Suprapubic skin (tissue), 4 donors: ENCODE results near the gene USP34. TPM values are rescaled to one million over a fixed set of nuclear protein-coding genes. Genes with fewer than 3 reads are reported as not detected.

ENCODE experiments used
- DNase-seq, 2 donors: peaks; one replicate each; pipeline ENCODE4 v3.0.0-alpha.2; 2019; ENCODE audit warnings: low spot score in 2 of 2
- H3K27ac ChIP-seq: fragments of 200-600 bp; sonication (generic); one replicate; pipeline ENCODE4 v1.5.1; 2019
- H3K27me3 ChIP-seq: fragments of 200-600 bp; sonication (generic); one replicate; pipeline ENCODE4 v1.5.1; 2019
- H3K36me3 ChIP-seq: fragments of 200-600 bp; sonication (generic); one replicate; pipeline ENCODE4 v1.5.1; 2019
- H3K4me1 ChIP-seq: fragments of 200-600 bp; sonication (generic); one replicate; pipeline ENCODE4 v1.5.1; 2019
- H3K4me3 ChIP-seq: fragments of 200-600 bp; sonication (generic); one replicate; pipeline ENCODE4 v1.5.1; 2019; ENCODE audit warnings: mild to moderate bottlenecking
- H3K9me3 ChIP-seq: fragments of 200-600 bp; sonication (generic); one replicate; pipeline ENCODE4 v1.5.1; 2019
- CTCF ChIP-seq, 2 donors: fragments of 200-600 bp in 1 of 2; fragments of 450-650 bp in 1 of 2; sonication (generic) in 1 of 2; IDR thresholded peaks; one replicate each; pipeline ENCODE4 v1.5.1; 2016 to 2019; ENCODE audit warnings: antibody characterized with exemption in 2 of 2, mild to moderate bottlenecking in 1 of 2, moderate library complexity in 1 of 2
- EP300 ChIP-seq: sonication (generic); formaldehyde crosslinking; IDR thresholded peaks from one replicate; pipeline ENCODE4 v1.6.1; 2017; ENCODE audit warnings: antibody characterized with exemption
- POLR2A ChIP-seq, 2 donors: fragments of 450-650 bp; IDR thresholded peaks; one replicate each; pipeline ENCODE4 v1.6.1; 2017; ENCODE audit warnings: antibody characterized with exemption in 2 of 2, mild to moderate bottlenecking in 2 of 2, moderate library complexity in 2 of 2
- POLR2AphosphoS5 ChIP-seq, 3 donors: sonication (generic); formaldehyde crosslinking; IDR thresholded peaks; one replicate each; pipeline ENCODE4 v1.6.1; 2017; ENCODE audit warnings: antibody characterized with exemption in 3 of 3
- WGBS: methylation state at CpG from one replicate; pipeline ENCODE4 v1.1.5; 2018; 5-methylcytosine and 5-hydroxymethylcytosine counted together
- total RNA-seq, 4 donors: library from RNA; depleted of rRNA; stranded (reverse); fragments of >200 nt; gene quantifications; one replicate each; pipeline ENCODE4 v1.1.0, GENCODE V29; 2016

Gene USP34
- total RNA-seq, 4 donors from 2014 or later: 94.5 to 242 (median 111) TPM

- WGBS: 88% methylated on average over 5 of the region's 5 CpGs
- Histone ChIP-seq H3K27me3 (no peaks in the 10 kb centered on the region), H3K27ac (no peak overlapping the region), H3K4me3 (no peak overlapping the region), H3K9me3 (no peaks in the 10 kb centered on the region), H3K36me3 (peaks cover 43% of the 10 kb centered on the region), H3K4me1 (no peaks in the 10 kb centered on the region)
- DNase-seq: no peak
- no peak for TF ChIP-seq POLR2AphosphoS5 (IDR thresholded peaks at IDR 0.05)
- TF ChIP-seq POLR2A (IDR thresholded peaks at IDR 0.05): no peak
- no peak for TF ChIP-seq CTCF (IDR thresholded peaks at IDR 0.05)
- no peak for TF ChIP-seq EP300
Observed at GRCh38 chr2:61291851-61292575, 178.9 kb downstream of the USP34 start.

GRCh38 chr2:61288070-61288841 is 182.6 kb downstream of the USP34 start:
- DNase-seq: no peak
- Histone ChIP-seq H3K27ac (no peak overlapping the region), H3K4me3 (no peak overlapping the region), H3K36me3 (peaks cover 30% of the 10 kb centered on the region), H3K27me3 (no peaks in the 10 kb centered on the region), H3K9me3 (no peaks in the 10 kb centered on the region), H3K4me1 (no peaks in the 10 kb centered on the region)
- WGBS: 89% methylated on average over 8 of the region's 8 CpGs
- no peak for TF ChIP-seq EP300
- no peak for TF ChIP-seq POLR2AphosphoS5 (IDR thresholded peaks at IDR 0.05)
- TF ChIP-seq CTCF (IDR thresholded peaks at IDR 0.05): no peak
- no peak for TF ChIP-seq POLR2A (IDR thresholded peaks at IDR 0.05)

GRCh38 chr2:61287254-61287653 is 183.6 kb downstream of the USP34 start:
- Histone ChIP-seq H3K36me3 (peaks cover 40% of the 10 kb centered on the region), H3K27me3 (no peaks in the 10 kb centered on the region), H3K9me3 (no peaks in the 10 kb centered on the region), H3K4me1 (no peaks in the 10 kb centered on the region), H3K27ac (no peak overlapping the region), H3K4me3 (no peak overlapping the region)
- no peak for TF ChIP-seq CTCF (IDR thresholded peaks at IDR 0.05)
- TF ChIP-seq POLR2A (IDR thresholded peaks at IDR 0.05): no peak
- no peak for TF ChIP-seq EP300
- no peak for TF ChIP-seq POLR2AphosphoS5 (IDR thresholded peaks at IDR 0.05)
- WGBS: 97% methylated on average over 4 of the region's 4 CpGs
- no peak for DNase-seq

GRCh38 chr2:61283443-61284160 is 187.3 kb downstream of the USP34 start:
- no peak for DNase-seq
- H3K4me1 ChIP-seq: no peaks in the 10 kb centered on the region
- no peak overlapping the region for H3K27ac ChIP-seq
- TF ChIP-seq POLR2A (IDR thresholded peaks at IDR 0.05) (no peak), EP300 (no peak), CTCF (IDR thresholded peaks at IDR 0.05) (no peak), POLR2AphosphoS5 (IDR thresholded peaks at IDR 0.05) (no peak)
- WGBS: 89% methylated on average over 1 of the region's 1 CpG
- no peaks in the 10 kb centered on the region for H3K27me3 ChIP-seq
- H3K4me3 ChIP-seq: no peak overlapping the region
- peaks cover 58% of the 10 kb centered on the region for H3K36me3 ChIP-seq
- H3K9me3 ChIP-seq: no peaks in the 10 kb centered on the region
